Measurements from ENCODE around the gene SIK2.

Gene SIK2

DNA sequence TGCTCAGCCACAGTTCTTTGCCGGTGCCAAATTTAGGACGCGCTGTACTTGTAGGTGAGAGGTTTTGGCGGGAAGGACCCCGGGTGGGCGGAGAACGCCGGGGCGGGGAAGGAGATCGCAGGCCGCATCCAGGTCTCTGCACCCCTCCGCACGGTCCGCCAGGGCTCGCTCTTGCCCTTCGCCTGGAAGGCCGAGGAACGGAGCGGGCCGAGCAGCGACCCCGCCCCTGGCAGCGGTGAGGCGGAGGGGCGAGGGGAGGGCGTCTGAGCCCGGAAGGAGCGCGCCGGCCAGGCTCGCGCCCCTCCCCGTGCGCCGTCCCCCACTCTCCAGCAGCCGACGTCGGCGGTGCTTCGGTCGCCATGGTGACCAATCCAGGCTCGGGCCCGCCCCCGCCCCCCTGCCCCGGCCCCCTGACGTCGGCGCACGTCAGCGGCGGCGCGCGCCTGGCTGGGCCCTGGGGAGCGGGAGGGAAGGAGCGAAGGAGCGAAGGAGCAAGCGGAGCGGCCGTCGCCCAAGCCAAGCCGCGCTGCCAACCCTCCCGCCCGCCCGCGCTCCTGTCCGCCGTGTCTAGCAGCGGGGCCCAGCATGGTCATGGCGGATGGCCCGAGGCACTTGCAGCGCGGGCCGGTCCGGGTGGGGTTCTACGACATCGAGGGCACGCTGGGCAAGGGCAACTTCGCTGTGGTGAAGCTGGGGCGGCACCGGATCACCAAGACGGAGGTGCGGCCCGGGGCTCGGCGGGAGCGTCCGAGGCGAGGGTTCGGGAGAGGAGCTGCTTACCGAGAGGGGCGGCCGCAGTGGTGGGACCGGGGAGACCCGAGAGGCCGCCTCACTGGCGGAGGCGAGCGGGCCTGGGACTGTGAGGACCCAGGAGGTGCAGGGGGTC lies at the start of gene SIK2:
Gene SIK2, plus strand, starts transcription at position 471 of the 886 bp plus-strand sequence. Its CDS starts 115 bp downstream, at position 586.
- DNase-seq = peak; percentile 90 to 91

DNA sequence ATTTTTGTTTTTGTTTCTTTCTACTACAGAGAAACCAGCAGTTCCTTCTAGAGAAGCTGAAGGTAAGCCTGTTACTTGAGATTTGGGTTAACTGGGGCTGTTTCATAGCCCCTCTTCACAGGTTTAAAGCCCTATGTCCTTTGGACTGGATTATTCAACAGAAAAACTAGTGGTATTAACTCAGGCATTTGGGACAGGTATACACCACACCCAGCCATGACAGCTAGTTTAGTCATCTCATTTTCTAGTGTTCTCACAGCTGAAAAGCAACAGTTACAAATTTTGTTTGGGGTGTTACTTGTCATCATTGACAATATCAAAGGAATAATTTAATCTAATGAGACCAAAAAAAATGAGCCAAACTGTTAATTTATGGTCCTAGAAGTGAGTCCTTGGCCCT lies 47.7 kb upstream of the SIK2 start:
- DNase-seq = no peak

DNA sequence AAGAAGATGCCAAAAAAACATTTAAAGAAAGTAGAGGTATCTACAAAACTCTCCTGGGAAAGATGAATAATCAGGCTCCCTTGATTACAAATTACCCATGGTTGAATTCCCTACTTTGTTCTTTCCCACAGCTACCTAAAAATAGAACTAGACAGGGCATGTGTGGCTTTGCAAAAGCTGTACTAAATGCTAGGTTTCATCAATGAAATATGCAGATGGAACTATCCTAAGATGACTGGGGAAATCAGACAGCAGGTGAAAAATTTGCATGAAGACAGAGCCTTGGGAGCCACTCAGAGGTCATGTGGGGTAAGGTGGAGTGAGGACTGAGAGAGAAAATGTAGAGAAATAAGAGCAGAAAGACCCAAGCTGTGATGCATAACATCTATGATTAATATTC lies 47.0 kb upstream of the SIK2 start:
- no peak for DNase-seq

DNA sequence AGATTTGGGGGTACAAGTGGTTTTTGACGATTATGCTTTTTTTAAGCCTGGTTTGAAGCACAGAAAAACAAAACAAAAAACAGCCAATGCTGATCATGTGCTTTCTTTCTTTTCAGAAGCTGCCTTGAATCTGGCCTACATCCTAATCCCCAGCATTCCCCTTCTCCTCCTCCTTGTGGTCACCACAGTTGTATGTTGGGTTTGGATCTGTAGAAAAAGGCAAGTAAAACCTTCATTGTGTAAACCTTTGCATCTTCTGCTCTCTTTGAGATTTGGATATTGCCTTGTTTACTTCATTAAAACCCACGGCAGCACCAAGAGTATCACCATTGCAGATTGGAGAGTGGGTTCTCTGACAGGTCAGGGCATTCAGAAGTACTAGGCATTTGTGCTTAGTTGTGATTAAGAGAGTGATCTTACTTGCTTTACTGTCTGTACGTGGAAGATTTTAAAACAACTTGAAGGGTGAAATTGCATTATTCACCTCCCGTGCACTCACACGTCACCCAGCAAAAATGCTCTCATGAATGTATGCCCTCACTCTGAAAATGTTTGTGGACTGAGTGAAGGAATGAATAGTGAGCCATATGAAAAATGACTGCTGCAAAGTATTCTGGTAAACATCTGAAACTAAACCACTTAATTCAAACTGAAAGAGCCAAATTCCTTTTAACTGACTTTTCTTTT lies 44.7 kb upstream of the SIK2 start:
- DNase-seq = no peak

DNA sequence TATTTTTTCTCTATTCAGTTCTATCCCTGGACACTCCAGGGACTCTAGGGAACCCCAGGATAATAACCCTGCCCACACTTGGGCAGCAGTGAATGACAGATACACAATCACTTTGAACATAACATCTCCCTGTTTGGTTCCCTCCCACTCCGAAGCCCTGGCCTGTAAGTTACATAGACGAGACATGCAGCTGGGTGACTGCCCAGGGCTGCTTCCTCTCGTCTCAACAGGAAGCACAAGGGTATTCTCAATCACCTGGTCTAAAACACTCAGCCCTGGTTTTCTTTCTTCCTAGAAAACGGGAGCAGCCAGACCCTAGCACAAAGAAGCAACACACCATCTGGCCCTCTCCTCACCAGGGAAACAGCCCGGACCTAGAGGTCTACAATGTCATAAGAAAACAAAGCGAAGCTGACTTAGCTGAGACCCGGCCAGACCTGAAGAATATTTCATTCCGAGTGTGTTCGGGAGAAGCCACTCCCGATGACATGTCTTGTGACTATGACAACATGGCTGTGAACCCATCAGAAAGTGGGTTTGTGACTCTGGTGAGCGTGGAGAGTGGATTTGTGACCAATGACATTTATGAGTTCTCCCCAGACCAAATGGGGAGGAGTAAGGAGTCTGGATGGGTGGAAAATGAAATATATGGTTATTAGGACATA lies 42.3 kb upstream of the SIK2 start:
- DNase-seq = no peak

DNA sequence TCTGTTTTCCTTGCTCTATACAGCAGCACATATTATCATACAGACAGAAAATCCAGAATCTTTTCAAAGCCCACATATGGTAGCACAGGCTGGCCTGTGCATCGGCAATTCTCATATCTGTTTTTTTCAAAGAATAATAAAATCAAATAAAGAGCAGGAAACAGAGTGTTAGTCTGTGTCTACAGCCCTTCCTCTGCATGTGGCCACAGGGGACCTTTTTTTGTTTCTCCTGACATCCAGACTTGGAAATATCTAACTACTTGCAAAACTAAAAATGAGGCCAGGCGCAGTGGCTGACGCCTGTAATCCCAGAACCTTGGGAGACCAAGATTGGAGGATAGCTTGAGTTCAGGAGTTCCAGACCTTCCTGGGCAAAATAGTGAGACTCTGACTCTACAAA lies 41.4 kb upstream of the SIK2 start:
- no peak for DNase-seq

DNA sequence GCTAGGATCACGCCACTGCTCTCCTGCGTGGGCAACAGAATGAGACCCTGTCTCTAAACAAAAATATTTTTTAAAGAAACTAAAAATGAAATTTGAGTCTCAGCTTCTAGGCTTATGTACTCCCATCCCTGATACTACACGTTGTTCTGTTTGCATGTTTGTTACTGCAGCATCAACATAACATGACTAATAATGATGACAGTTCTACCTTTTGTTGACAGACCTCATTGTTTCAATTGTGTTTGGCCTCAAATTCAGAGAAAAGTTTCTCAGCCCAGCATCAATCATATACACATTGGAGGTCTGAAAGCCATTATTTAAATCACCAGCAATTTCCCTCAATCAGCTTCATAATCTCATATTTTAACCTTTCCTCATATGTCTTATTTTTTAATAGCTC lies 40.9 kb upstream of the SIK2 start:
- no peak for DNase-seq

DNA sequence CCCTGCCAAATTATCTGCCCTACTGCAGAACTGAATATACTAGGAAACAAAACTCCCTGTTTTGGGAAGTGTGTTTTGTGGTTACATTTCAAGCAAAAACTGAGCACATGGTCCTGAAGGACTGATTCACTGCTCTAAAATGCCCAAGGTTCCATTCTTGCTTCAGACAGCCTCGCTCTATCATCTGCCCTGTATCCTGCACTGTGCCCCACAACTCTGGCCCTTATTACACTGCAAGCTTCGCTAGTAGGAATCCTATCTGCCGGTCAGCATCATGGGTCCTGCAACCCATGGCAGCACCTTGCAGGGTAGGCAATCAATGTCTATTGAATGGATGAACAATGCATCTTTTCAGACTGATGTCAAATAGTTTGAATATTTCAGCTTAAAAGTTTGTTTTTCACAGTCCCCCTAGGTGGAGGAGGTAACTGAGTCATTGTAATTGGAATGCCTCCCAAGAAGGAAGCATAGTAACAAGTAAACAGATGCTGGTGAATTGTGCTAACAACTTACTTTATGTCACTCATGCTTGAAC lies 40.4 kb upstream of the SIK2 start:
- DNase-seq = no peak

DNA sequence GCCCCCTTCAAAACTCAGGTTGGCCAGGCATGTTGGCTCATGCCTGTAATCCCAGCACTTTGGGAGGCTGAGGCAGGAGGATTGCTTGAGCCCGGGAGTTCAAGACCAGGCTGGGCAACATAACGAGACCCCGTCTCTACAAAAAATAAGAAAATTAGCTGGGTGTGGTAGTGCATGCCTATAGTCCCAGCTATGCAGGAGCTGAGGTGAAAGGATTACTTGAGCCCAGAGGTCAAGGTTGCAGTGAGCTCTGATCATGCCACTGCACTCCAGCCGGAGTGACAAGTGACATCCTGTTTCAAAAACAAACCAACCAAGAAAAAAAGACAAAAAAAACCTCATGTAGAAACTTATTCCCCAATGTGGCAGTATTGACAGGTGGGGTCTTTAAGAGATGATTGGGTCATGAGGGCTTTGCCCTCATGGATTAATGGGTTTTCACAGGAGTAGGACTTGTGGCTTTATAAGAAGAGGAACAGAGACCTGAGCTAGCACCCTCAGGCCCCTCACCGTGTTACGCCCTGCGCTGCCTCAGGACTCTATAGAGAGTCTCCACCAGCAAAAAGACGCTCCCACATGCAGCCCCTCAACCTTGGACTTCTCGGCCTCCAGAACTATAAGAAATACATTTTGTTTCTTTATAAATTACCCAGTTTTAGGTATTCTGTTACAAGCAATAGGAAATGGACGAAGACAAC lies 39.4 kb upstream of the SIK2 start:
- no peak for DNase-seq

DNA sequence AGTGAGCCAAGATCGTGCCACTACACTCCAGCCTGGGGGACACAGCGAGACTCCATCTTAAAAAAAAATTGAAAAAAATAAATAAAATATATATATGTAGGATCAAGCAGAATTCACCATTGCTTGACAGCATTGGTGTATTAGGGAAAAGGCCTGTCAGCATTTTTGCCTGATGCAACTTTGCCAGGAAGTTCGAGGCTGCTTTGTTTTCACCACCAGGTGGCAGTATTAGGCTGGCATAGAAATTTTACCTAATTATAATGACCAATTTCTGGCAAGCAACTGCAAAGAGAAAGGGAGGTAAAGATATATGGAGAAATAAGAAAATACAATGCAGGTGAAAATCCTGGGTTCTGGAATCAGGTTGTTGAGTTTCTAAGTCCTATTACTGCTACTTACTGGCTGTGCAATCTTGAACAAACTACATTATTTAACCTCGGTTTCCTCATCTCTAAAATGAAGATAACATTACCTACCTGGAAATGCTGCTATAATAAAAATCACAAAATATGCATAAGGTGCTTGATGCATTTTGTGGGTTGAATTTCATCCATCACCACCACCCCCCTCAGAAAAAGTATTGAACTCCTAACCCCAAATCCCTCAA lies 37.0 kb upstream of the SIK2 start:
- DNase-seq = peak; percentile 51 to 73

DNA sequence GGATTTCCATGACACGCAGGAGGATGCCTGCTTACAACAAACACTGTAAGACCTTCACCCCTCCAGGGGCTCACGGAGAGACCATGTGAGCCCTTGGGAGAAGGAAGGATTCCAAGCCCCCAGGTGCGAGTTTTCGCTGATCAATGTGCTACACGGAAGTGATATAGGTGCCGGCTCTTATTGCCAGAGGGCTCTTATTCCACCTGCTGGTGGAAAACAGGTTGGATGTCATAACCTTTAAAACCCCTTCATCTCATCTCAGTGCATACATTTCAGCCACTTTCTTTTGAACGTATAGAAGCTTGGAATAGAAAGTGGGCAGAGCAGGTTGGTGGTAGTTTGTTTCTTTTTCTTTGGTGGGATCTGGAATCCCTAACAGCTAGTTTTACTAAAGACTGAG lies 35.9 kb upstream of the SIK2 start:
- DNase-seq = no peak

DNA sequence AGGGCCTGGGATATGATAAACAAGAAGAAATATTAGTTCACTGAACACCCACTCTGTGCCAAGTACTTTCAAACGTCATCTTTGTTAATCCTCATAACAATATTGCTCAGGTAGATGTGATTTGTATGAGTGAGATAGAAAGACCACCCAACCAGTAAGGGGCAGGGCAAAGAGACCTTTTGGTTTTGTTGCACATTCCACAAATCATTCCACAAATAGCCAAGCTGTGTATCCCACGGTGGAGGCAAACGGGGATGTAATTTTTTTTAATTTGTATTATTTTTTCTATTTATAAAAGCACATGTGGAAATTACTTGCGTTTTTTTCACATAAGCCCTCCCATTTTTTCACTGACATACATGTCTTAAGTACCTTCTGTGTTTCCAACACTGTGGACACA lies 32.8 kb upstream of the SIK2 start:
- DNase-seq = no peak

DNA sequence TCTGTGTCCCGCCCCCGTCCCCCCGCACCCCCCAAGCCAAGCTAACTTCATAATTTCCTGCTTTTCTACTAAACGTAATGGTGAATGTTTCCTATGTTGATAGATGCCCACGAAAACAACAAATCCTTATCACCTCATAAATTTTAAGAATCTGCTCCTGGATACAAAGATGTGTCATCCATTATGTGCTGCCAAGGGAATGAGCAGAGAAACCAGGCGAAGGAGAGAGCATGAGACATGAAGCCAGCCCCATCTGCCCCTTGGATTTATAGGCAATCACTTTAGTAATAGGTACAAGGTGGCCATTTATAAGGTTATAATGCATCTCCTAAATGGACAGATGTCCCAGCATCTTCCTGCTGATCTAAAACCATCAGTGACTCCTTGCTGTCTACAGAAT lies 31.5 kb upstream of the SIK2 start:
- DNase-seq = no peak

DNA sequence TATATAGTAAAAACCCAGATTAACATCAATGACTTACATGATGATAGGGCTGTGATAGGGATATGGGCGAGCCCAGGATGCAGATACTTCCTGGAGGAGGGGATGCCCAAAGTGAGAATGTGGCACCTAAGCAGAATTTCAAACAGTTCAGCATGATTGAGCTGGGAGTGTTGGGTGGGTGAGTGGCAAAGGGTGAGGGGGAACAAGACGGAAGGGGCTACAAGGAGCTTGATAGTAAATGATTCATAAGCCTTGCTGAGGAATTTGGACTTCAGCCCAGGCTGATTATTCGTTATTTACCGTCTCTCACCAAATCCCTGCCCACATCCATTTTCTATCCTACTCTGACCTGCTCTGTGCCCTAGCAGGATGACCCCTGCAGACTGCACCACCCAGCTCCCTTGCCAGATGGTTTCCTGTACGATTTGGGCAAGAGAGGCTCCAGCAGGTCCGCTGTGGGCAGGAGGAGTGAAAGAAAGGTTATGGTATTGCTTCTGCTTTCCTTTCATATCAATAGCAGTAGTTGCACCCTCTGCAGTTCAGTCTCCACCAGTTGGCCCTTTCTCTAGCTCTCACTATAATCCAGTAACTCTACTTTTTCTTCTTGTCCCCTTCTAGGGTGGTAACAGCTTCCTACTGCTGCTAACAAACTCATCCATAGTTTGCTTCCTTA lies 30.3 kb upstream of the SIK2 start:
- no peak for DNase-seq

DNA sequence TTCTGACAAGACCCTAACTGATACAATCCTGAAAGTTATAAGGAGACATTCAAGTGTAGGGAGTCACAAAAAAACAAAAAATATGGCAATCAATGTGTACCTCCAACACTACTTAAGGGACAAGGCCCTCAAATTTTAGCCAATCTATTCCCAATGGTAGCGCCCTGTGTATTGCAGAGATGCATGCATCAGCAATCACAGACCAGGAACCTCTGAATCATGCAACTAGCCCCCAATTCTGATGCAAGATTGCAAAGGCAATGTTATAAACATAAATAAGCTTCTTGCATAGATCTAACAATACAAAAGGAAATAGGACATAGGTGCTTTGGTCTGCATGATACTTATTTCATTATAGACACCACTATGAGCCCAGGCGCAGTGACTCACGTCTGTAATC lies 29.7 kb upstream of the SIK2 start:
- DNase-seq = no peak

DNA sequence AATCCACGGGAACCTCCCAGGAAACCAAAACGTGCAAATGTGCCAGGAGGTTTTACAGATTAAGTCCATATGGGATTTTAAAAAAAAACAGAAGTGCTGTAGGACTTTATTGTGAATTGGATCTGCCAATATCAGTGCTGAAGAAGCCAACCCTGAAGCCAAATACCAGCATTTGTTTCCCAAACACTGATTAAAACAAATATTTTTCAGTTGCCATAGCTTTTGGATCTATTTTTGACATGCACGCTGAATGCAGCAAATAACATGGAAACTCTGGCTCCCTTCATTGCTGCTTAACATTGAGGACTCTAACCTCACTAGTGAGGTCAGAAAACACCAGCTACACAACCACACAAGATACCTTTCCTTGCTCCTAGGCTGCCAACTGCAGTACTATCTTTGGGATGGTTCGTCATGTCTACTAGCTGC lies 28.4 kb upstream of the SIK2 start:
- no peak for DNase-seq

DNA sequence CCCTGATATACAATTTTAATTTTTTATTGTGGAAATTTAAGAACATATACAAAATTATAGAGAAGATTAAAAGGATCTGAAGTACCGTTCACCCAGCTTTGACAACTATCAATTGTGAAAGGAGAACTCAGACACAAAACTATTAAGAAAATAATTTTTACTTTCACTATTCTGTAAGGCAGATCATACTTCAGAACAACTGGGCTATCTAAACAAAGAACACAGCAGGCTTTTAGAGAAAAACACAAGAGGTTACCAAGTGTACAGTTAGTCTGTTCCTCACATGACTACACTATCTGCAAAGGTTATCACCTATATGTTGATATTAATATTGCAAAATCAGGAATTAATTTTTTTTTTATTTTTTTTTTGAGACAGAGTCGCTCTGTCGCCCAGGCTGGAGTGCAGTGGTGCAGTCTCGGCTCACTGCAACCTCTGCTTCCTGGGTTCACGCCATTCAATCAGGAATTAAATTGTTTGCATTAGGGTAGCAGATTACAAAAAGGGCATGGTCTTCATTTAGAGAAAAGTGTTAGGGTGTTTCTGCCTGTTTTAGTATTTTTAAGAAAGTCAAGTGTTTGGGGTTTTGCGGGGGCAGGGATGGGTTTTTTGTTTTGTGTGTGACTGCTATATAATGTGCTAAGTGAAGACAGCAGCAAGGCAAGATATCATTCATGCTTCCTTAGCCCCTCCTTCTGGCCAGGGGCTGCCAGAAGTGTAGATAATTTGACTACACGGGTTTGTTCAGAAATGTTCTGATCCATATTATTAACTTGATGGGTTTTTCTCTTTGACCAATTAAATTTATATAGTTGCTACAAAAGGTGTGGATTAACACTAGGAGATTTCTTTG lies 27.6 kb upstream of the SIK2 start:
- DNase-seq = no peak

DNA sequence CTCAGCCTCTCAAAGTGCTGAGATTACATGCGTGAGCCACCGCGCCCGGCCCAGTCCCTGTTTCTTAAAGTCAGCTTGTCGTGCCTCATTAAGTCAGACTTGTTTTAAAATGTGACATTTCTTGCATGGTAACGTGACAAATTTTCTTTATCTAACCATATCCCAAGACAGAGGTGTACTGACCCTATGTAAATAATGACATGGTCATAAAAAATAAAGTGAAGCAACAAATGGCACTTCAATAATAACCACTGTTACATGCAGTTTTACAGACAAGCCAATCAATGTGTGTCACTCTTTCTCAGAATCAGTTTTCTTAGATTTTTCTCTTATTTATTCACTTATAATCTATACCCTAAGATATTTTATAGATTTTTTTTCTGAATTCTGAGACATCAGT lies 26.5 kb upstream of the SIK2 start:
- DNase-seq = no peak

DNA sequence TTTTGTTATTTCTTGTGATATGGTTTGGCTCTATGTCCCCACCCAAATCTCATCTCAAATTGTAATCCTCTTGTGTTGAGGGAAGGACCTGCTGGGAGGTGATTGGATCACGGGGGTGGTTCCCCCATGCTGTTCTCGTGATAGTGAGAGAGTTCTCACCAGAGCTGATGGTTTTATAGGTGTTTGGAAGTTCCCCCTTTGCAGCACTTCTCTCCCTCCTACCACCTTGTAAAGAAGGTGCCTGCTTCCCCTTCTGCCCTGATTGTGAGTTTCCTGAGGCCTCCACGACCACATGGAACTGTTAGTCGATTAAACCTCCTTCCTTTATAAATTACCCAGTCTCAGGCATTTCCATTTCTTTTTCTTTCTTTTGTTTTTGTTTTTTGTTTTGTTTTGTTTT lies 24.4 kb upstream of the SIK2 start:
- DNase-seq = no peak

DNA sequence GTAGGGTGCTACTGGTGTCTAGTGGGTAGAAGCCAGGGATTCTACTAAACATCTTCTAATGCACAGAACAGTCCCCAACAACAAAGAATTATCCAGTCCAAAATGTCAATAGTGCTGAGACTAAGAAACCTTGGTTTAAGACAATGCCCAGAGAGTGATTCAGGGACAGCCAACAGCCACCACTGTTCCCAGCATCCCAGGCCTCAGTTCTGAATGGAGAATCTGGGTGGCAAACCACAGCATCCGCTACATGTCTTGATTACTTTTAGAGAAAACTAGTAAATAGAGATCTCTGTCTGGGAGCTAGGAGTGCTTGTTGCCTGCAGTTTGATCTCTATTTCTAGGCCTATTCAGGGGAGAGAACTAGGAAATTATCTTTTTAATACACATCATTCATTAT lies 20.9 kb upstream of the SIK2 start:
- no peak for DNase-seq

DNA sequence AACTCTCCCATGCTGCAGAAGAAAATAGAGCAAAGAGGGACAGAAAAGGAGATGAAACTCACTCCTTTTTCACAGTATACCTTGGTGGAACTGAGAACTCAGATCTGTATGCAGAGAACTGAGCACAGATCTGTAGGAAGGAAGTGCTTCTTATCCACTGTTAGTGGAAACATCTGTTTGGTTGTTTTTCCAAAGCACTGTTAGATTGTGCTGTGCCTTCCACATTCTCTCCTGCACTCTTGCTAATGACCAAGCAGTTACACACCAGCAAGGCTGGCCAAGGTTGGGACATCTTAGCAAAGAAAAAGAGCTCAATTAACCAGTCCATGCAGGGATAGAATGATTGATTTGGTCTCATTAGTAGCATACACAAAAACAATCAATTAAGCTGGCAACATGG lies 20.1 kb upstream of the SIK2 start:
- DNase-seq = peak in 1 of 2 experiments; percentile 11
